Stimulated activated CD8-positive, alpha-beta memory T cell treated with anti-CD3 and anti-CD28 coated beads, Interleukin-7, amount 100 ng/mL, for 24 hours (primary cell): ENCODE results near the gene GYG2.

ENCODE experiments used
- DNase-seq: peaks from one replicate; pipeline ENCODE4 v3.0.0-alpha.2; 2020; ENCODE audit warnings: low read depth

Gene GYG2

DNA sequence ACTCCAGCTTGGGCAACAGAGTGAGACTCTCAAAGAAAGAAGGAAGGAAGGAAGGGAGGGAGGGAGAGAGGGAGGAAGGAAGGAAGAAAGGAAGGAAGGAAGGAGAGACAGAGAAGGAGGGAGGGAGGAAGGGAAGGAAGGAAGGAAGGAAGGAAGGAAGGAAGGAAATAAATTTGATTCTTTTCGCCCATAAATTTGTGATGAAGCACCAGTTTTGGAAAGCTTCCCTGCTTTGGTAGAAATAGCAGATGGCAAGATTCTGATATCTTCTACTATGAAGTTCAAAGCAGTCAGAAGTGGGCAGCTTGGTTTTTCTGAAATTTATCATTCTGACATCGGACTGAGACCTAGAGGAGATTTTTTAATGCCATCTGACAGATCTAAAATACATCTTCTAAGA is 11.7 kb upstream of the GYG2 start:
- no peak for DNase-seq

DNA sequence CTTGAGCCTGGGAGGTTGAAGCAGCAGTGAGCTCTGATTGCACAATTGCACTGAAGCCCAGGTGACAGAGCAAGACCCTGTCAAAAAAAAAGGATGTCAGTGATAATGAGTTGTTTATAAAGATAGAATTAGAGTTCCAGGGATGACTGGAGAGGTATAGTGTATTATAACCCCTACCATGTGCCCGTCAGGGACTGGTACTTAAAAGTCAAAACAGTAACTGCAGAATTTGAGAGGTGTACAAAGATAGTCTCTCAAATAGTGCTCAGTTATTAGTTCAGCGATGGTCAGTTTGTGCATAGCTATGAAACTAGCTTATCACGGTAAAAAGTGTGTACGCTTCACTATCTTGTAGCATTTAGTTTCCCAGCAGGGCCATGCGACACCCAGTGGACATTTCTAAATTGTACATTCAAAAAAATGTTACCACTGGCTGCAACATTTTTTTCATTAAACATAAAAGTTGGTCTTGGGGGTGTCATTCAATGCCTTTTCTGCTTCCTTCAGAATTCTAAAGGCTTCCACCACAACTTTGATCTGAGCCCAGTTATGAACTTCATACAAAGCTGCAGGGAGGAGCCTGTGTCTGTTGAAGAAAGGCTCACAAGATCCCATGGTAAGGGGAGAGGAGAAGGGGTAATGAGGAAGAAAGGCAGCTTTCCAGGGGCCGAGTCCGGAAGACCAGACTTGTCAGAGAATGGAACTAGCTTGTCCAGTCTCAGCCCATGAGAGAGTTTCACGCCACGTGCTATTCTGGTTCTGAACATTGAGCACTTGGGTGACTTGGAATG is 9.2 kb upstream of the GYG2 start:
- no peak for DNase-seq

GRCh38 chrX:2820136-2820771 is 8.5 kb upstream of the GYG2 start:
- DNase-seq: no peak

DNA sequence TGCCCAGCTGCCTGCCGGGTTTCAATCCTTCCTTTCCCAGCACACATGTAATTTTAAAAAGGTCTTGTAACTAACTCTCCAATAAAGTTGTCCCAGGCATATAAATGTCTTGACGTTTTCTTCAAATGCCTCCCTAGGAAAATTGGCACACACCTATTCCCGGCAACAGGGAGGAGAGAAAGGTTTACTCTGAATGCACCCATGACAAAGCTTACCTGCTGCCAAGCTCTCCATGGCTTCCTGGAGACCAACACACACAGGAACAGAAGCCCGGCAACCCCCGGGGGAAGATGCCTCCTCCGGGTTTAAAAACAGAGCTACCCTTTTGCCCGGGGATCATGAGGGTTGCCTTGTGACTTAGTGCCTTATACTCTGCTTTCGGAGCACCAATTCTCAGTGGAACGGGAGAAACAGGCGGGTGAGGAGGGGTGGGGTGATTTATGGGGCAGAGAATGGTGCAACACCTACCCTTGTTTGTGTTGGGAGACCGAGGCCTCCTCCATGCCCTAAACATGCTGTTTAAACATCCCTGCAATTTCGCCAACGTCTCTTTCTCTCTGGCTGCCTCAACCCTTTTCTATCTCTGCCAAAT is 4.8 kb upstream of the GYG2 start:
- DNase-seq: no peak

GRCh38 chrX:2824886-2825285 is 3.8 kb upstream of the GYG2 start:
- DNase-seq: no peak

GRCh38 chrX:2828959-2829411 is 255 bp downstream of the GYG2 start:
- no peak for DNase-seq

- DNase-seq: no peak
Observed at GRCh38 chrX:2829469-2830246, 928 bp downstream of the GYG2 start.

GRCh38 chrX:2831471-2832228 is 2.9 kb downstream of the GYG2 start:
- DNase-seq: no peak

GRCh38 chrX:2837961-2838360 is 9.2 kb downstream of the GYG2 start:
- no peak for DNase-seq

- no peak for DNase-seq
Observed at GRCh38 chrX:2840961-2841360, 12.2 kb downstream of the GYG2 start.

GRCh38 chrX:2841537-2841936 is 12.8 kb downstream of the GYG2 start:
- no peak for DNase-seq

DNA sequence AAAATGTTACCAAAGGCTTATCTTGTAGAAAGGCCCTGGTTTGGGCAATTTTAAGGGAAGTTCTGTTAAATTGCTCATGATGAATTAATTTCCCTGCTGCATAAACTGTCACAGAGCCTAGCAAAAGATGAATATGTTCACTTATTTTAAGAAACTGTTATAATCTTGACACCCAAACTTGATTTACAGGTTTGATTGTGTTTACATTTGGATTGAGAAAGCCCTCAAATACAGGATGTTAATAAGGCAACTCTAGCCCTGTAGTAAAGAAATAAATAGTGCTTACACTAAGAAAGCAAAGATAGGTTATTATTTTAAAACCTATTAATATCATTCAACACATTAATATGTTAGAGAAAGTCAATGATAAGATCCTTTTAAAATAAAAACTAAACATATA is 18.3 kb downstream of the GYG2 start:
- no peak for DNase-seq

DNA sequence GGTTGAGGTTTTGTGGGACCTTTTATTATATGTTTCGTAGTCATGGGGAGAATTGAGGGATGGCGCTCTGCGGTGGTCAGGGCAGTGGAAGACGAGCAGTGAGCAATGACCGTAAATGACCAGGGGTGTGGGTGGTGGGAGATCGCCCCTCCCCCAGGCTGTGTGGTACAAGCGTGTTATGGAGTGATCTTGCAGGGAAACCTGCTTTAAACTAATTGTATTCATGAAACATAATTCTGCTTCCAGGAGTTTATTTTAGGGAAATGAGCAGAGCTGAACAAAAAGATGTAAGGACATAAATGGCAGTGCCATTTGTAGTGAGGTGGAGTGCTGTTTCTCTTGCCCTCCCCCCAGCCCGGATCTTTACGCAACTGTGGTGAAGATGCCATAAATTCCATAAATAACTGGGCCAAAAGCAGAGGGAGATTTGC is 20.2 kb downstream of the GYG2 start:
- DNase-seq: no peak

- no peak for DNase-seq
Observed at GRCh38 chrX:2854918-2855317, 26.2 kb downstream of the GYG2 start.

GRCh38 chrX:2855761-2856160 is 27.0 kb downstream of the GYG2 start:
- DNase-seq: no peak

- DNase-seq: no peak
Observed at GRCh38 chrX:2857566-2857965, 28.8 kb downstream of the GYG2 start.

DNA sequence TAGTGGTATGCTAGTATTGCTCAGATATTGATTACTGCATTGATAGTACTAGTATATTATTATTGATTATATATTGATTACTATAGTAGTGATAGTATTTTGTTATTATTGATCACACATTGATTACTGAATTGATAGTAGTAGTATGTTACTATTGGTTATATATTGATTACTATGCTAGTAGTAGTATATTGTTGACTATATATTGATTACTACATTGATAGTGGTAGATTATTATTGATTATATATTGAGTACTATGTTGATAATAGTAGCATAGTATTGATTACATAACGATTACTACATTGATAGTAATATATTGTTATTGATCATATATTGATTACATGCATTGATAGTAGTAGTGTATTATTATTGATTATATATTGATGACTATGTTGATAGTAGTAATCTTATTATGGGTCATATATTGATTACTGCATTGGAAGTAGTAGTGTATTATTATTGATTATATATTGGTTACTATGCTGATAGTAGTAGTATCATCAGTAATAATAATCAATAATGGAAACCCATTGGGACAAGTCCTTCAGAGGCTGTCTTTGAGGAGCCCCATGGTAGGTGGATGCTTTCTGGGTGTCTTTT is 30.6 kb downstream of the GYG2 start:
- no peak for DNase-seq

GRCh38 chrX:2862404-2862803 is 33.7 kb downstream of the GYG2 start:
- DNase-seq: no peak

DNA sequence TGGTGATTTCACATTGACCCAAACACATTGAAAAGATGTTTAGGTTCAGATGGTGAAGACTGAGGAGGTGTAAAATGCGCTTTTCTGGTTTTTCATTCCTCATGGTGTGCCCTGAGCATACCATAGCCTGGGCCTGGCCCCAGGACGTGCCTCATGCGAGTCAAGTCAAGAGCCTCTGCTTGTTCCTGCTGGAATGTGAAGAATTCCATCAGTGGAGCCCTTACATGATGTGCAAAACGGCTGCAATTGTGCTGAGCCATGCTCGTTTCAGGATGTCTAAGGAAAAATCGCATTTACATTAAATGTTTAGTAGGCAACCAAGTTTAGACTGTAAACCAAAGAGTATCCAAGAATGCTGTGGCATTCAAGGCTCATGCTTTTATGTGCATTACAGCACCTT is 34.9 kb downstream of the GYG2 start:
- DNase-seq: no peak

DNA sequence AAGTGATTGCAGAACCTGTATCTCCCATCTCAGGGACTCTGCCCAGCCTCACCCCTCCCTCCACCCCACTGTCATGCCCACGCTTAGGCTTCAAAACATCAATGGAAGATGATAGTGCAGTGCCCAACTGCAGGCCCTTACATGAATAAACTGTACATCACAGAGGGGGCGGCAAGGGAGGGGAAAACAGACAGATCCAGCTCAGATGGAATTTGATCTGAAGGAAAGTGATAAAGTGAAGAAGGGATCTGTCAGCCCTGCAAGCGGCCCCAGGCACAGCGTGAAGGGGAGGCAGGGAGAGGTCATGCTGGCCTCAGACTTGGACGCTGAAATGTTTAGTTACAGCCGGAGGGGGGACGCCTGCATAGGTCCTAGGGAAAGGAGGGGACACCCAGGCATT is 38.5 kb downstream of the GYG2 start:
- DNase-seq: no peak

DNA sequence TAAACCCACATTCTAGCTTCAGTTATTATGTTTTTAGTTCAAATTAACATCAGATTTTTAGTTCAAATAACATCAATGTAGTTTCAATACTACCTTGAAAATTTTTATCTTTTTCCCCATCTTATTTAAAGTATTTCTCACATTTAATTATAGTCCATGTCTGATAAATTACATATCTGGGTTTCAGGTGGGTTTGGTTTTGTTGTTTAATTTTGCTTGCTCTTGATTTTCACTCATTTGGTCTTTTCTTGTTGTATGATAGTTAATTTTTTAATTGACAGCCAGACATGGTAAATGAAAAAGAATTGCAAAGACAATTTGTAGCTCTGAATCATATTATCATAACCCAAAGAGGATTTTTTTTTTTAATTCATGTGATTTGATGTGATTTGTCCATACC is 41.9 kb downstream of the GYG2 start:
- DNase-seq: no peak
